Measurements from ENCODE around the gene JHY. TPM values are rescaled to one million over a fixed set of nuclear protein-coding genes. Genes with fewer than 3 reads are reported as not detected.

The JHY gene
- total RNA-seq, 1 donor from 2014 or later, result 7.4 TPM

DNA sequence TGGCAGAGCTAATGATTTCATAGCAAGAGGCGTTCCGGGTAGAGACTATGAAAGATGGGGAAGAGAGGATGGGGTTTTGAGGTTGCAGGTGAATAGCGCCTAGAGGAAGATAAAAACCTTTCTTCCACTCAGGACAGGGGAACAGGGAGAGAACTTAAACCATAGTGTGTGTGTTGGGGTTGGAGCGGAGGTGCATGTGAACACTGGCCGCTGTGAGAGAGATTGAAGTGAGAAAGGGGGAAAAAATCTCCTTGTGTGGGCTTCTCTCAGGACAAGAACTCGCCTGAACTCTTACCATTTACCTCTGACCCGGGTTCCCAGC, 95.7 kb downstream of the JHY start:
- Mint-ChIP-seq H3K4me1 (ENCODE audit: low read depth) (peaks cover 31% of the 10 kb centered on the region), H3K4me3 (ENCODE audit: unreplicated experiment) (no peak overlapping the region), H3K27me3 (ENCODE audit: low read depth) (peaks cover 84% of the 10 kb centered on the region), H3K36me3 (ENCODE audit: low read depth) (peaks cover 5% of the 10 kb centered on the region), H3K27ac (ENCODE audit: unreplicated experiment) (no peak overlapping the region), H3K9me3 (ENCODE audit: low read depth) (peaks cover 3% of the 10 kb centered on the region)
- TF ChIP-seq, protein P1, sequence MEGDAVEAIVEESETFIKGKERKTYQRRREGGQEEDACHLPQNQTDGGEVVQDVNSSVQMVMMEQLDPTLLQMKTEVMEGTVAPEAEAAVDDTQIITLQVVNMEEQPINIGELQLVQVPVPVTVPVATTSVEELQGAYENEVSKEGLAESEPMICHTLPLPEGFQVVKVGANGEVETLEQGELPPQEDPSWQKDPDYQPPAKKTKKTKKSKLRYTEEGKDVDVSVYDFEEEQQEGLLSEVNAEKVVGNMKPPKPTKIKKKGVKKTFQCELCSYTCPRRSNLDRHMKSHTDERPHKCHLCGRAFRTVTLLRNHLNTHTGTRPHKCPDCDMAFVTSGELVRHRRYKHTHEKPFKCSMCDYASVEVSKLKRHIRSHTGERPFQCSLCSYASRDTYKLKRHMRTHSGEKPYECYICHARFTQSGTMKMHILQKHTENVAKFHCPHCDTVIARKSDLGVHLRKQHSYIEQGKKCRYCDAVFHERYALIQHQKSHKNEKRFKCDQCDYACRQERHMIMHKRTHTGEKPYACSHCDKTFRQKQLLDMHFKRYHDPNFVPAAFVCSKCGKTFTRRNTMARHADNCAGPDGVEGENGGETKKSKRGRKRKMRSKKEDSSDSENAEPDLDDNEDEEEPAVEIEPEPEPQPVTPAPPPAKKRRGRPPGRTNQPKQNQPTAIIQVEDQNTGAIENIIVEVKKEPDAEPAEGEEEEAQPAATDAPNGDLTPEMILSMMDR (IDR thresholded peaks at IDR 0.05), result no peak
- DNase-seq (ENCODE audit: low spot score), result no peak

DNA sequence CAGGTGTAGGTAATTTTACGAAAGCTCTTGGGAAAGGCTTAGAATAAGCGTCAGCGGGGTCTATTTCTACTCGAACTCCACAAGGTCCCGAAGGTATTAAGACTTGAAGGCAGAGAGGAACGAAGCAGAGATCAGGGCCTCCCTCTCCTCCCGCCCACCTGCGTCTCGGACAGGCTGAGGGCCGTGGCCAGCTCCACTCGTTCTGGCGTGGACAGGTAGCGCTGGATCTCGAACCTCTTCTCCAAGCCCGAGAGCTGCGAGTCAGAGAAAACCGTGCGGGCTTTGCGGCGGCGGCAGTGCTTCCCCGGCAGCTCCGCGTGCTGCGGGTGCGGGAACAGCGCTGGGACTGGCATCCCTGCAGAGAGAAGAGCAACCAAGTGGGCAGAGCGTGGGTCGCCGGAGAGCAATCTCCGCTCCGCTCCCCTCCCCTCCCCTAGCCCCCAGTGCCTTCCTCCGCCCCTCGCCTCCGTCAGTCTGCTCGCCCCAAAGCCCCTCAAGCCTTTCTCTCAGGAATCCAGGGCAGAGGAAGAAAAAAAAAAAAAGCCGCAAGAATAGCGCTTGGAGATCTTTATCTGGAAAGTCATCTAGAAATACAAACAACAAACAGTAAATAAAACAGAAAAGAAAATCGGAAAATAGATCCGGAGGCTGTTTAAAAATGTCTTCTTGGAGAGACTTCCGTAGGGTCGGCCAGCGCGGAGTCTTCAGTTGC, 96.7 kb downstream of the JHY start:
- H3K4me1 Mint-ChIP-seq (ENCODE audit: low read depth), result peaks cover 31% of the 10 kb centered on the region
- TF ChIP-seq, protein P1 (IDR thresholded peaks at IDR 0.05), result no peak
- H3K9me3 Mint-ChIP-seq (ENCODE audit: low read depth), result peaks cover 3% of the 10 kb centered on the region
- no peak for DNase-seq (ENCODE audit: low spot score)
- H3K36me3 Mint-ChIP-seq (ENCODE audit: low read depth), result peaks cover 5% of the 10 kb centered on the region
- peaks cover 77% of the 10 kb centered on the region for H3K27me3 Mint-ChIP-seq (ENCODE audit: low read depth)
- H3K4me3 Mint-ChIP-seq (ENCODE audit: unreplicated experiment), result no peak overlapping the region
- H3K27ac Mint-ChIP-seq (ENCODE audit: unreplicated experiment), result no peak overlapping the region

DNA sequence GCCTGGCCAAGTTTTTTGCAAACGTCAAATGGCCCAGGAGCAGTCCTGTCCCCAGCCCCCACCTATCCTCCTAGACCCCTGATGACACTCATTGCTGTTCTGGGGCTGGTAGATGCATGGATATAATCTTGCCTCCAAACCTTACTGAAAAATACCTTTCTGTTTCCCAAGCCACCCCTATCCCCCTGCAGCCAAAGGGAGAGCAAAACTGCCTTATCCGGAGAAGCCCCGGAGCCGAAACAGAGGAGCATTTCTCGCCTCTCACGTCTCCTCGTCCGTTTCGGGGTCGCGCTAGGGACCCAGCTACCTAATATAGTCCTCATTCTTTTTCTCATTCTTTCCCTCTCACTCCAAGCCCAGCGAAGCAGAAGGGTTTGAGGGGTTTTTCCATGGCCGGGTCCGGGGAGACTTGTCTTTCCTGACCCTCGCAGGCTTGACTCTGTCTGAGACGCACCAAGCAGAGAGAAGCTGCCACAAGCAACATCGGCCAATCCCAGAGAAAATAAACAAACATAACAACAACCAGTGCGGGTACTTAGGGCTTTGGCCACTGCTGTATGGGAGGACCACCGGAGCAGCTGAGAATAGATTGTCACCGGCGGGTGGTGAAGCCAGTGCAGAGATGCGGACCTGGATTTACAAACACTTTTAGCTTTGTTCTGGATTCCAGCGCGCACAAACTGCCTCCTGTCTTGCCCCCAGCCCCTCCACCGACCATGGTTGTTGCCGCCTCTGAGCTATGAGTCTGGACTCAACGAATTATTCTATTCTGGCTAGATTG, 97.4 kb downstream of the JHY start:
- peaks cover 35% of the 10 kb centered on the region for H3K4me1 Mint-ChIP-seq (ENCODE audit: low read depth)

DNA sequence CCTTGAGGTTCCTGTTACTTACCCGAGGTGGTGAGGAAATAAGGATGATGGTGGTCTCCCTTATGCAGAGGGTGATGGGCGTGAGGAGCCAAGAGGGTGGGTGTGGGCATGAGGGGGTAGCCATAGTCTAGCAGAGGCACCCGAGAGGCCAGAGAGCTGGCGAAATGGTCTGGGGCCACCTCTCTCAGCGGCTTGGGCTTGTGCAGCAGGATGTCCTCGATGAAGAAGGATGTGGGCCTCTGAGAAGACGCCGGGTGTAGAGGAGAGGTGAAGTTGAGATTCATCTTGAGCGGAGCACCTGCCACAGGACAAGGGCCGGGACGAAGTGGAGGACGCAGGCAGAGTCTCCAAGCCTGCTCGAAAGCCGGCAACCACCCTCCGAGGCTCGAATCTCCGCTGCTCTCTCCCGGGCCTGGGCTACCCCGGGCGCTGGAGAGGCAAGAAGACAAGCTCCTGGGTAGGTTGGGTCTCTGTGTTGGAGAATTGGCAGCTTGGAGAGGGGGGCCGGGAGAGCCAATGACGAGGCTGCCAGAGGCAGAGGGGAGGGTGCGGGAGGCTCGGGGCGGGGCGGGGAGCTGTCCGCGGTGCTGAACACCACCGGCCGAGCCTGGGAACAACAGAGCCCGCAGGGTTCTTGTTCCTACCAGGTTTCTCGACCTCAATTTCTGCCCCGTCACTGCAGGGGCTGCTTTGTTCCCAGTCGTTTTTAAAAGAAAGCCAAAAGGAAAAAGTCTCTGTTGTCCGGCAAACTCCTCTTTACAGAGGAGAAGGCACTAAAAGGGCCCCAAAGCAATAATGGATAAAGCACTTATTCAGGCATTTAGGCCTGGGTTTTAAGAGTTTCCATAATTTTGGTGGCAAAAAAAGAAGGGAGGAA, 99.1 kb downstream of the JHY start, which contains the start of gene BSX:
BSX (minus strand) TSS at position 447 of the 877 bp plus-strand sequence; CDS start at position 284, 163 bp downstream.
- Mint-ChIP-seq H3K27ac (ENCODE audit: unreplicated experiment) (no peak within 1 kb of the TSS), H3K9me3 (ENCODE audit: low read depth) (peaks cover 3% of the 10 kb centered on the region), H3K27me3 (ENCODE audit: low read depth) (peaks cover 69% of the 10 kb centered on the region), H3K4me3 (ENCODE audit: unreplicated experiment) (no peak within 1 kb of the TSS), H3K36me3 (ENCODE audit: low read depth) (peaks cover 5% of the 10 kb centered on the region), H3K4me1 (ENCODE audit: low read depth) (peaks cover 30% of the 10 kb centered on the region)
- TF ChIP-seq, protein P1 (IDR thresholded peaks at IDR 0.05), result no peak
- DNase-seq (ENCODE audit: low spot score), result no peak

More for the DNA sequence above, 97.4 kb downstream of the JHY start:
- TF ChIP-seq, protein P1 (IDR thresholded peaks at IDR 0.05), result no peak
- no peak overlapping the region for H3K27ac Mint-ChIP-seq (ENCODE audit: unreplicated experiment)
- peaks cover 3% of the 10 kb centered on the region for H3K9me3 Mint-ChIP-seq (ENCODE audit: low read depth)
- H3K4me3 Mint-ChIP-seq (ENCODE audit: unreplicated experiment), result no peak overlapping the region
- peaks cover 72% of the 10 kb centered on the region for H3K27me3 Mint-ChIP-seq (ENCODE audit: low read depth)
- peaks cover 5% of the 10 kb centered on the region for H3K36me3 Mint-ChIP-seq (ENCODE audit: low read depth)
- no peak for DNase-seq (ENCODE audit: low spot score)

Data from chondrocyte (in vitro differentiated cells).